Chondrocyte (in vitro differentiated cells): ENCODE results near the gene TFIP11. TPM values are rescaled to one million over a fixed set of nuclear protein-coding genes. Genes with fewer than 3 reads are reported as not detected.

Source experiments
- DNase-seq: peaks from one replicate; pipeline ENCODE4 v3.0.0; 2021; ENCODE audit warnings: mixed read lengths, low spot score
- H3K27ac Mint-ChIP-seq: one replicate; pipeline ENCODE4 v1.8.0; 2021; ENCODE audit warnings: mild to moderate bottlenecking, moderate library complexity, mixed read lengths; ENCODE audit not compliant: unreplicated experiment
- H3K27me3 Mint-ChIP-seq: 2 replicates; pipeline ENCODE4 v1.8.0; 2021; ENCODE audit warnings: low read depth, mixed read lengths
- H3K36me3 Mint-ChIP-seq: 2 replicates; pipeline ENCODE4 v1.8.0; 2021; ENCODE audit warnings: low read depth, mixed read lengths
- H3K4me1 Mint-ChIP-seq: 2 replicates; pipeline ENCODE4 v1.8.0; 2021; ENCODE audit warnings: low read depth, mild to moderate bottlenecking, mixed read lengths
- H3K4me3 Mint-ChIP-seq: one replicate; pipeline ENCODE4 v1.8.0; 2021; ENCODE audit warnings: mild to moderate bottlenecking, moderate library complexity, mixed read lengths; ENCODE audit not compliant: unreplicated experiment
- H3K9me3 Mint-ChIP-seq: 2 replicates; pipeline ENCODE4 v1.8.0; 2021; ENCODE audit warnings: low read depth, mixed read lengths
- total RNA-seq: library from RNA; stranded (reverse); gene quantifications from 3 replicates; pipeline ENCODE4 v1.2.1, GENCODE V29; 2021
- TF ChIP-seq, protein P1 (sequence below): fragments of 200-600 bp; sonication (generic); IDR thresholded peaks from 2 replicates; pipeline ENCODE4 v1.5.0; 2021; ENCODE audit warnings: antibody characterized with exemption, mild to moderate bottlenecking, moderate library complexity

The TFIP11 gene
- total RNA-seq, 1 donor from 2014 or later = 30.6 TPM

- H3K4me3 Mint-ChIP-seq = no peak overlapping the region
Observed at GRCh38 chr22:26551568-26551967, 39.3 kb upstream of the TFIP11 start.

GRCh38 chr22:26550498-26551033 is 38.3 kb upstream of the TFIP11 start:
- no peak for DNase-seq
- Mint-ChIP-seq H3K9me3 (no peaks in the 10 kb centered on the region), H3K27ac (peak overlapping the region; percentile 97), H3K36me3 (peaks cover 5% of the 10 kb centered on the region), H3K27me3 (no peaks in the 10 kb centered on the region), H3K4me1 (peaks cover 49% of the 10 kb centered on the region), H3K4me3 (peak overlapping the region; percentile 31)
- TF ChIP-seq, protein P1, sequence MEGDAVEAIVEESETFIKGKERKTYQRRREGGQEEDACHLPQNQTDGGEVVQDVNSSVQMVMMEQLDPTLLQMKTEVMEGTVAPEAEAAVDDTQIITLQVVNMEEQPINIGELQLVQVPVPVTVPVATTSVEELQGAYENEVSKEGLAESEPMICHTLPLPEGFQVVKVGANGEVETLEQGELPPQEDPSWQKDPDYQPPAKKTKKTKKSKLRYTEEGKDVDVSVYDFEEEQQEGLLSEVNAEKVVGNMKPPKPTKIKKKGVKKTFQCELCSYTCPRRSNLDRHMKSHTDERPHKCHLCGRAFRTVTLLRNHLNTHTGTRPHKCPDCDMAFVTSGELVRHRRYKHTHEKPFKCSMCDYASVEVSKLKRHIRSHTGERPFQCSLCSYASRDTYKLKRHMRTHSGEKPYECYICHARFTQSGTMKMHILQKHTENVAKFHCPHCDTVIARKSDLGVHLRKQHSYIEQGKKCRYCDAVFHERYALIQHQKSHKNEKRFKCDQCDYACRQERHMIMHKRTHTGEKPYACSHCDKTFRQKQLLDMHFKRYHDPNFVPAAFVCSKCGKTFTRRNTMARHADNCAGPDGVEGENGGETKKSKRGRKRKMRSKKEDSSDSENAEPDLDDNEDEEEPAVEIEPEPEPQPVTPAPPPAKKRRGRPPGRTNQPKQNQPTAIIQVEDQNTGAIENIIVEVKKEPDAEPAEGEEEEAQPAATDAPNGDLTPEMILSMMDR = no peak

More at GRCh38 chr22:26551568-26551967, 39.3 kb upstream of the TFIP11 start:
- TF ChIP-seq, protein P1 = no peak
- DNase-seq = no peak
- H3K36me3 Mint-ChIP-seq = peaks cover 3% of the 10 kb centered on the region
- H3K4me1 Mint-ChIP-seq = peaks cover 49% of the 10 kb centered on the region
- no peaks in the 10 kb centered on the region for H3K27me3 Mint-ChIP-seq
- peak overlapping the region; percentile 97 for H3K27ac Mint-ChIP-seq
- no peaks in the 10 kb centered on the region for H3K9me3 Mint-ChIP-seq

GRCh38 chr22:26549902-26550497 is 37.7 kb upstream of the TFIP11 start:
- Mint-ChIP-seq H3K9me3 (no peaks in the 10 kb centered on the region), H3K4me1 (peaks cover 49% of the 10 kb centered on the region), H3K36me3 (peaks cover 5% of the 10 kb centered on the region), H3K27me3 (no peaks in the 10 kb centered on the region), H3K4me3 (peak overlapping the region; percentile 31), H3K27ac (peak overlapping the region; percentile 97)
- DNase-seq = no peak
- TF ChIP-seq, protein P1 = no peak

DNA sequence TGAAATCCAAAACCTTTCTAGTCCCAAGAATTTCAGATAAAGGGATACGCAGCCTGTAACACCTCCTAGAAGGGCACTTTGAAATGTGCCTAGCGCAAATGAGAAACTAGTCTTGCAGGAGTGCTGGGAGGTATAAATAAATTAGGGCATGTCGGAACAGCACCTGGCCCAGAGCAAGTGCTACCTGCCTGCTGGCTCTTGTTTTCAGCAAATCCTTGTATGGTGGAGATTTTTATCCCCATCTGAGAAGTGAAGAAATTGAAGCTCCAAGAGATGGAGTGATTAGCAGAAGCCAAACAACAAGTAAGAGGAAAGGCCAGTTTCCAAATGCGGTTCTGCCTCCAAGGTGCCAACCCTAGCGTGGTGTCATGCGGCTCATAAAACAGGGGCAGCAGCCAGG is 36.7 kb upstream of the TFIP11 start:
- Mint-ChIP-seq H3K9me3 (no peaks in the 10 kb centered on the region), H3K4me1 (peaks cover 47% of the 10 kb centered on the region), H3K4me3 (no peak overlapping the region), H3K36me3 (peaks cover 5% of the 10 kb centered on the region), H3K27ac (peak overlapping the region; percentile 27), H3K27me3 (no peaks in the 10 kb centered on the region)
- TF ChIP-seq, protein P1 = no peak
- DNase-seq = no peak

DNA sequence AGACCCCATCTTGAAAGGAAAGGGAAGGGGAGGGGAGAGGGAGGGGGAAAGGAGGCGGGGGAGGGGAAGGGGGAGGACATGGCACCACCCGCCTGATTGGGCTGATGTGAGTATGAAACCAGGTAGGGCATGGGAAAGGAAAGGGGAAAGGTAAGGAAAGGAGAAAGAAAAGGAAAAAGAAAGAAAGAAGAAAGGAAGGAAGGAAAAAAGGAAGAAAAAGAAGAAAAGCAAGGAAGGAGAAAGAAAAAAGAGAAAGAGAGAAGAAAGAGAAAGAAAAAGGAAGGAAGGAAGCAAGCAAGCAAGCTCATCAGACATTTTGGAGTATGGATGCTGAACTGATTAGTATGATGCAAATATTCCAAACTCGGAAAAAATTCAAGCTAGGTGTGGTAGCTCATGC is 36.0 kb upstream of the TFIP11 start:
- H3K27me3 Mint-ChIP-seq = no peaks in the 10 kb centered on the region
- no peak overlapping the region for H3K27ac Mint-ChIP-seq

More for the DNA sequence above, 36.0 kb upstream of the TFIP11 start:
- peaks cover 5% of the 10 kb centered on the region for H3K36me3 Mint-ChIP-seq
- DNase-seq = no peak
- TF ChIP-seq, protein P1 = no peak
- no peaks in the 10 kb centered on the region for H3K9me3 Mint-ChIP-seq
- no peak overlapping the region for H3K4me3 Mint-ChIP-seq
- H3K4me1 Mint-ChIP-seq = peaks cover 40% of the 10 kb centered on the region
